Measurements from ENCODE around the gene PSG6.
A peak's percentile ranks its signal among the peaks of the same experiment; 100 is the strongest.
"Not testable (repeated sequence)": the region's sequence is repeated elsewhere in the genome, so short reads cannot be mapped to it uniquely, and the experiment has no call there.

The PSG6 gene

GRCh38 chr19:42930214-42930613, 12.5 kb upstream of the PSG6 start:
- H3K27ac ChIP-seq; H3K27me3 ChIP-seq (replicated peaks); in situ Hi-C loops (cut with HindIII; ENCODE audit: low pct_ligation_motif_present, low sequenced_read_pairs); H3K36me3 ChIP-seq (replicated peaks); H3K4me3 ChIP-seq (ENCODE audit: low read depth, low read length): not testable (repeated sequence)
- TF ChIP-seq CTCF (IDR thresholded peaks at IDR 0.05; ENCODE audit: low read depth, low read length, missing control alignments) = peak; percentile 48
- DNase-seq = peak; percentile 33

- in situ Hi-C loops (cut with HindIII; ENCODE audit: low pct_ligation_motif_present, low sequenced_read_pairs) = no loop called here
- DNase-seq = no peak
- no peaks in the 10 kb centered on the region for H3K36me3 ChIP-seq (replicated peaks)
- H3K4me3 ChIP-seq (ENCODE audit: low read depth, low read length) = no peak overlapping the region
- H3K27me3 ChIP-seq (replicated peaks) = no peaks in the 10 kb centered on the region
- no peak overlapping the region for H3K27ac ChIP-seq
- no peak for TF ChIP-seq CTCF (IDR thresholded peaks at IDR 0.05; ENCODE audit: low read depth, low read length, missing control alignments)
Measured at GRCh38 chr19:42928896-42929295, 11.2 kb upstream of the PSG6 start.

- Histone ChIP-seq H3K27ac (no peak overlapping the region), H3K27me3 (replicated peaks) (no peaks in the 10 kb centered on the region), H3K36me3 (replicated peaks) (no peaks in the 10 kb centered on the region), H3K4me3 (ENCODE audit: low read depth, low read length) (no peak overlapping the region)
- no peak for TF ChIP-seq CTCF (IDR thresholded peaks at IDR 0.05; ENCODE audit: low read depth, low read length, missing control alignments)
- in situ Hi-C loops (cut with HindIII; ENCODE audit: low pct_ligation_motif_present, low sequenced_read_pairs) = no loop called here
- DNase-seq = no peak
Measured at GRCh38 chr19:42926781-42927180, 9.1 kb upstream of the PSG6 start.

- H3K36me3 ChIP-seq (replicated peaks); in situ Hi-C loops (cut with HindIII; ENCODE audit: low pct_ligation_motif_present, low sequenced_read_pairs); H3K27me3 ChIP-seq (replicated peaks); H3K27ac ChIP-seq; H3K4me3 ChIP-seq (ENCODE audit: low read depth, low read length): not testable (repeated sequence)
- DNase-seq = peak; percentile 59
- peak; percentile 80 for TF ChIP-seq CTCF (IDR thresholded peaks at IDR 0.05; ENCODE audit: low read depth, low read length, missing control alignments)
Measured at GRCh38 chr19:42923106-42923505, 5.4 kb upstream of the PSG6 start.

GRCh38 chr19:42920971-42921370, 3.3 kb upstream of the PSG6 start:
- DNase-seq; H3K4me3 ChIP-seq (ENCODE audit: low read depth, low read length); H3K27me3 ChIP-seq (replicated peaks); in situ Hi-C loops (cut with HindIII; ENCODE audit: low pct_ligation_motif_present, low sequenced_read_pairs); H3K36me3 ChIP-seq (replicated peaks); H3K27ac ChIP-seq: not testable (repeated sequence)

GRCh38 chr19:42919757-42920079, 2.0 kb upstream of the PSG6 start:
- in situ Hi-C loops (cut with HindIII; ENCODE audit: low pct_ligation_motif_present, low sequenced_read_pairs) = no loop called here
- no peaks in the 10 kb centered on the region for H3K27me3 ChIP-seq (replicated peaks)
- TF ChIP-seq CTCF (IDR thresholded peaks at IDR 0.05; ENCODE audit: low read depth, low read length, missing control alignments) = no peak
- H3K27ac ChIP-seq = no peak overlapping the region
- DNase-seq = no peak
- H3K36me3 ChIP-seq (replicated peaks) = no peaks in the 10 kb centered on the region
- H3K4me3 ChIP-seq (ENCODE audit: low read depth, low read length) = no peak overlapping the region
